ENCODE data around the gene LHX4. TPM values are rescaled to one million over a fixed set of nuclear protein-coding genes. Genes with fewer than 3 reads are reported as not detected.

The LHX4 gene
- total and polyA plus RNA-seq, 9 of the 15 experiments (the other 6 are each of a cell fraction or from before 2014, with no cell fraction given): 0.01 to 0.11 (median 0.07) TPM; not detected in 5

DNA sequence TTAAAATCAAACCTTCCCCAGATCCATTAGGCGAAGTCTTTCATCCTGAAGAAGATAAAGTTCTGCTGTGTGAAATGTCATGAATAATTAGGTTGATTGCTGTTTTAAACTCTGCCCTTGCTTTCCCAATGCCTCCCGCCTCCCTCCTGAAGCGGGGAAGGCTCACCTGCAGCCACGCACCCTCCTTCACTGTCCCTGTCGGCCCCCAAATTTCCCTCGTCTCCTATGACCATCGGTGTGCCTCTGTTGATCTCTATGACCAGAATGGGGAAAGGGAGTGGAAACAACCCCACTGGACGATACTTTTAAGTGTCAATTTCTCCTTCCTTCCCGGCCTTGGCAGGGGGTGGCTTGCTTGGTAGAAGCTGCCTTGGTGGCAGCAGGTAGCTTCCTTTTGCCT lies 35.1 kb downstream of the LHX4 start (continued):
- TF ChIP-seq, protein P1, sequence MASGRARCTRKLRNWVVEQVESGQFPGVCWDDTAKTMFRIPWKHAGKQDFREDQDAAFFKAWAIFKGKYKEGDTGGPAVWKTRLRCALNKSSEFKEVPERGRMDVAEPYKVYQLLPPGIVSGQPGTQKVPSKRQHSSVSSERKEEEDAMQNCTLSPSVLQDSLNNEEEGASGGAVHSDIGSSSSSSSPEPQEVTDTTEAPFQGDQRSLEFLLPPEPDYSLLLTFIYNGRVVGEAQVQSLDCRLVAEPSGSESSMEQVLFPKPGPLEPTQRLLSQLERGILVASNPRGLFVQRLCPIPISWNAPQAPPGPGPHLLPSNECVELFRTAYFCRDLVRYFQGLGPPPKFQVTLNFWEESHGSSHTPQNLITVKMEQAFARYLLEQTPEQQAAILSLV (tag; IDR thresholded peaks at IDR 0.05): no peak
- TF ChIP-seq ZNF561 (CRISPR knock-in tag; conservative IDR thresholded peaks at IDR 0.05) (no peak), FOXA1 (IDR thresholded peaks at IDR 0.05; ENCODE audit: borderline replicate concordance) (no peak), HCFC1 (IDR thresholded peaks at IDR 0.05; ENCODE audit: low read depth, low read length) (no peak), CXXC5 (CRISPR knock-in tag; IDR thresholded peaks at IDR 0.05) (no peak), NONO (IDR thresholded peaks at IDR 0.05; ENCODE audit: low read depth in 2 of 2, low read length in 1 of 2) (no peak), ZNF444 (CRISPR knock-in tag; IDR thresholded peaks at IDR 0.05) (no peak)
- TF ChIP-seq, protein P2, sequence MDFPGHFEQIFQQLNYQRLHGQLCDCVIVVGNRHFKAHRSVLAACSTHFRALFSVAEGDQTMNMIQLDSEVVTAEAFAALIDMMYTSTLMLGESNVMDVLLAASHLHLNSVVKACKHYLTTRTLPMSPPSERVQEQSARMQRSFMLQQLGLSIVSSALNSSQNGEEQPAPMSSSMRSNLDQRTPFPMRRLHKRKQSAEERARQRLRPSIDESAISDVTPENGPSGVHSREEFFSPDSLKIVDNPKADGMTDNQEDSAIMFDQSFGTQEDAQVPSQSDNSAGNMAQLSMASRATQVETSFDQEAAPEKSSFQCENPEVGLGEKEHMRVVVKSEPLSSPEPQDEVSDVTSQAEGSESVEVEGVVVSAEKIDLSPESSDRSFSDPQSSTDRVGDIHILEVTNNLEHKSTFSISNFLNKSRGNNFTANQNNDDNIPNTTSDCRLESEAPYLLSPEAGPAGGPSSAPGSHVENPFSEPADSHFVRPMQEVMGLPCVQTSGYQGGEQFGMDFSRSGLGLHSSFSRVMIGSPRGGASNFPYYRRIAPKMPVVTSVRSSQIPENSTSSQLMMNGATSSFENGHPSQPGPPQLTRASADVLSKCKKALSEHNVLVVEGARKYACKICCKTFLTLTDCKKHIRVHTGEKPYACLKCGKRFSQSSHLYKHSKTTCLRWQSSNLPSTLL (IDR thresholded peaks at IDR 0.05): no peak
- TF ChIP-seq, protein P3, sequence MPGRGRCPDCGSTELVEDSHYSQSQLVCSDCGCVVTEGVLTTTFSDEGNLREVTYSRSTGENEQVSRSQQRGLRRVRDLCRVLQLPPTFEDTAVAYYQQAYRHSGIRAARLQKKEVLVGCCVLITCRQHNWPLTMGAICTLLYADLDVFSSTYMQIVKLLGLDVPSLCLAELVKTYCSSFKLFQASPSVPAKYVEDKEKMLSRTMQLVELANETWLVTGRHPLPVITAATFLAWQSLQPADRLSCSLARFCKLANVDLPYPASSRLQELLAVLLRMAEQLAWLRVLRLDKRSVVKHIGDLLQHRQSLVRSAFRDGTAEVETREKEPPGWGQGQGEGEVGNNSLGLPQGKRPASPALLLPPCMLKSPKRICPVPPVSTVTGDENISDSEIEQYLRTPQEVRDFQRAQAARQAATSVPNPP (IDR thresholded peaks at IDR 0.05; ENCODE audit: borderline replicate concordance, insufficient read depth, insufficient read length): no peak

All from K562 (cell line).